HG03108 (cell line): Measurements from ENCODE around the gene LINGO4.

Source experiments
- ATAC-seq: cut with Tn5 transposase; IDR thresholded peaks from one replicate; pipeline ENCODE4 v1.9.1; 2021; ENCODE audit warnings: moderate library complexity; ENCODE audit not compliant: unreplicated experiment

Gene LINGO4

DNA sequence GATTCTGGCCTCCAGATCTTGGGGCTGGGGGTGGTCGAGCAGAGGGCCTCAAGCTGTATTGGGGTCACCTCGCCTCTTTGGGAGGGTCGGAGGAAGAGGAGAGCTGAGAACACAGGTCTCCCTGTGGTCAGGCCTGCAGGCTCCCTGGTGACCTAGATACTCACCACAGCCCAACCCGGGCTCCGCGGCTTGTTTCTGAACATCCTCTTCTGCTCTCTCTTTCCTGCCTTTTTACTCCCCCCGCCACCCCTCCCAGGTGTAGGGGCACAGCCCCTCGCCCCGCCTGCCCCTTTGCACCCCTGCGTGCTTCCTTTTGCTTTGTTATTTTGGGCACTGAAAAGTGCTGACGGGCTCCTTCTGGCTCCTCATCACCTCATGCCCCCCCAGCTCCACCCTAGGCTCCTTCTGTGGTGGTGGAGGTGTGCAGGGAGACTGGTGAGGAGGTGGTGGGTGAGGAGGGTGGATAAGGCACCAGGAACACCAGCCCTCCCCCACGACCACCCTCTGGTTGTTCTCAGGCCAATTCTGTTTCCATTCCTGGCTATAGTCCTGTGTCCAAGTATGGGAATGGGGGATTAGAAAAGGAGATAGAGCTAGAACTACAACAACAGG is 10.6 kb upstream of the LINGO4 start:
- ATAC-seq, result no peak

DNA sequence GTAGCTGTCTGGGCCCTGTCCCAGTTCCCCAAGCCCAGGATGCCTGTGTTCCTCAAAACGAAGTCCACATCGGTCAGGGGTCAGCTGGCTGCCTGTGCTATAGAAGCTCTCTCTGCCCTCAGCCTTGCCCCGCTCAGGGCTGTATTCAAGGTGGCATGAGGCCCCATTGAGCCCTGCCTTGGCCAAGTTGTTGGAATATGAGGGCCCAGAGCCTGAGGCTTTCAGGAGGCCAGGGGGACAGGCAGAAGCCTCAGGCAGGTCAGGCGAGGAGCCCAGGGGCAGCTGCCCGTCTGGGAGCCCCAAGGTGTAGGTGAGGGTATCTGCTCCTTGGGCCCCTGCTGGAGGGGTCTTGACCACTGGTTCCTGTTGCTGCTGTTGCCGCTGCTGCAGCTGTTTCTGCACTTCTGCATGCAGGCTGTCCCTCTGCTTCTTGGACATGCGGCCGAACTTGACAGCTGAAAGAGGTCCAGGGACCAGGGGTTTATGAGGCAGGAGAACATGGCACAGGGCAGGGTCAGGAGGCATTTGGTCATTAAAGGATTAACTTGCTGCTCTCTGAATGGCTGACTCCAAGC is 9.8 kb upstream of the LINGO4 start:
- no peak for ATAC-seq

DNA sequence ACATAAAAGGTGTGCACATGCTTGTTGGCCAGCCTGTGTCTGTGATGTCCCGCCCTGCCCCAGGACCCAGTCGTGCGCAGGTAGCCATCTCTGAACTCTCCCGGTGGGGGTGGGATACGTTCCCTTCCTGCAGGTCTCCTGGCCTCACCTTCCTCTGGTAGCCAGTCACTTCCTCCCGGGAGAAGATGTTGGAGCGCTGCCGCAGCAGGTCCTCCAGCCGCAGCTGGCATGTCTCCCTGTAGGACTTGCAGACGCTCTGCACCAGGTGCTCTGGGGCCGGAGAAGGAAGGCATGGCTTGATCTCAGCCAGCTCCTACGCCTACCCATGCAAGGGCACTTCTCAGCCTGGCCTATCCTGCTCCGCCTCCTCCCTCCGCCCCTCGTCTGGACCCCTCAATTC is 9.2 kb upstream of the LINGO4 start:
- ATAC-seq, result no peak

DNA sequence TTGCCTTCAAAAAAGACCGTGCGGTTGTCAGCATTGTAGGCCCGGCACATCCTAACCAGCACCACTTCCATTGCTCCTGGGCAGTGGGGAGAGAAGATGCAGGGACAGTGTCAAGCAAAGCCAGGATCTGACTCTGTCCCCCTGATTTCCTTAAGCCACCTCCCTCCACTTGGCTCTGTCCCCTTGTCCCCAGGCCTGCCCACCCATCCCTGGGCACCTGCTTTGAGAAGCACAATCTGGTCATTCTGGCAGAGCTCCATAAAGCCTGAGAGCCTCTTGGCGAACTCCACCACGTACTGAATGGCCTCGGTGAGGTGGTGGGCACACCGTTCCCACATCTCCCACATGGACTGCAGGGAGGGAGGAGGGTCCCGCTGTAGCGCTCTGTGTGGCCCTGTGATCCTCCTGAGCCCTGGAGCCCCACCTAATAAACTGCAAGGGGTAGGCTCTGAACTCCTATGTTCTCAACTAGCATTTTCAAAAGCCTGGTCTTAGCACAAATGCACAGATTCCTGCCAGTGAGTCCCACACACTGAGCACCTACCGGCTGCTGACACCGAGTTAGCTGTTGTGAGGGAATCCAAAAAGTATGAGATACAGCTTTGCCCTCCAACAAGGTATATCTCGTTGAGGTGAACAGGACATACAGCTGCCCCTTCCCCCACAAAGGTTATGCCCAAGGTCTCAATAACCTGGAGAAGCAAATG is 8.2 kb upstream of the LINGO4 start:
- ATAC-seq, result no peak

DNA sequence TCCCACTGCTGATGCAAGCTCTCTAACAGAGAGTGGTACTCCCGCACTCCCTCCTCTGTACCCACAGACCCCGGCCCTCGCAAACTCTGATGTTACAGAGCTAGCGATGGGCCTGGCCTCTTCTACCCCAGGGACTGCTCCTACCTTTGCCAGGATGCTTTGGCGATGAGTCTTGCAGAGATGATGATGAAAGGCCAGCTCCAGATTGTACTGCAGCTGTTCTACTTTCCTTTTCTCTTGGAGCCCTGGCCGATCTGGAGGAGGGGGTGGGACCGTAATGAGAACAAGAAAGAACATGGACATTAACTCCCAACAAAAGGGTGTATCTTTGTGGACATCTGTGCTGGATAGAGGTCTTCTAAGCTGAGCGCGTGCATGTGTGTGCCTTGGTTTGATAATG is 6.0 kb upstream of the LINGO4 start:
- no peak for ATAC-seq

DNA sequence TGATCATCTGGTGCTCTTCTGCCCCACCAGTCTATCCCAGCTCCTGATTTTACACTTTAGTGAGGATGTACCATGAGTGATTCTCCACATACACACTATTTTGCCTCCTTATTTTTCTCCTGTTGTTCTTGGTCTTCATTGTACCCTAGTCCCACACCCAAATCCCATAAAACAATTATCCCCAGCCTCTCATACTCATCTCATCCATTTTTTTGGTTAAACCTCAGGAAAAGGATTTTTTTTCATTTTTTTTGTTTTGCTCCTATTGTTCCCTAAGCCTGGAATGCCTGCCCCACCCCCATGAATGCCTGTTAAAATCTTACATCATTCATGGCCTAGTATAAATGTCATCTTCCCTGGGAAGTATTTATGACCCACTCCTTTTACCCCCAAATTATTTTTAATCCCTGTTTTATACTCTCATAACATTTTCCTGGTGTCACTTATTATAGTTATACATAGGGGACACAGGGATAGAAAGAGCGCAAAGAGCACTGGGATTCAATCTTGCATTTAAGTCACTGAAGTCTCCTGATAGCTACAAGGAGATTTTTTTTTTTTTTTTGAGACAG is 4.9 kb upstream of the LINGO4 start:
- ATAC-seq, result no peak

DNA sequence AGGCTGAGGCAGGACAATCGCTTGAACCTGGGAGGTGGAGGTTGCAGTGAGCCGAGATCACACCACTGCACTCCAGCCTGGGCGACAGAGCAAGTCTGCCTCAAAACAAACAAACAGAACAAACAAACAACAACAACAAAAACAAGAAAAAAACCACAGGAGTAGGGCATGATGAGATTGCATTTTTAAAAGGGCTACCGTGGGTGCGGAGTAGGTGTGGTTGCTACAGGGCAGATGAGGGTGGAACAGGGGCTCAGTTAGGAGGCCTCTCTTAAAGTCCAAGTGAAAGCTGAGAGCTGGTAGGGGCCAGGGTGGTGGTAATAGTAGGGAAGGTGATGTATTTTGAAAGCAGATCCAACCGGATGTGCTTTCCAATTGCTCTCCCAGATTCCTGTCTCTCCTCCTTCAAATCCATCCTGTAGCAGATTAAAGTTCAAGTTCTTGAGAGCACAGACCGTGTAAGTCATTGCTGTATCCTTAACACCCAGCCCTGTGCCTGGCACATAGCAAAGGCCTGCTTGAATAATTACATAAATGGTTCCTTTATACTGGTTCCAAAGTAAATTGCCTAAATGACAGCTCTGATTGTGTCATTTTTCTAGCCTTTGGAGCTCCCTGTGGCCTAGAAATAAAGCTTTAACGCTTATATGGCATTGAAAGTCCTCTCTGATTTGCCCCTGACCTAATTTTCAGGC is 4.2 kb upstream of the LINGO4 start:
- ATAC-seq, result no peak

DNA sequence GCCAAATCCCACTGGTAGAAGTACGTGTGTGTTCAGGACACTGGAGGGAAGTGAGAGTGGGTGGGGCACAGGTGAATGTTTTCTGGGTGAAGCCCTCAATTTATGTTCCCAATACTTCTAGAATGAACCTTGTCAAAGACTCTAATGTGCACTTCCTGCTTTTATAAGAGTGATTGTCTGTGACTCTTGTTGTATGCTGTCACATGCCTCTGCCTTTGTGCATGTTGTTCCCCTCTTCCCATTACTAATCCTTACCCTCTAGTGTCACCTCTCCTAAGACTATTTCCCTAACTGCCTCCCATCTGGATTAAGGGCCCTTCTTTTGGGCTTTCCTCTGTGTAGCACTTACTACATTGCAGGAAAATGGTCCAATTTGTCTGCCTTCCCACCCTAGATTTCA is 2.5 kb upstream of the LINGO4 start:
- ATAC-seq, result no peak

DNA sequence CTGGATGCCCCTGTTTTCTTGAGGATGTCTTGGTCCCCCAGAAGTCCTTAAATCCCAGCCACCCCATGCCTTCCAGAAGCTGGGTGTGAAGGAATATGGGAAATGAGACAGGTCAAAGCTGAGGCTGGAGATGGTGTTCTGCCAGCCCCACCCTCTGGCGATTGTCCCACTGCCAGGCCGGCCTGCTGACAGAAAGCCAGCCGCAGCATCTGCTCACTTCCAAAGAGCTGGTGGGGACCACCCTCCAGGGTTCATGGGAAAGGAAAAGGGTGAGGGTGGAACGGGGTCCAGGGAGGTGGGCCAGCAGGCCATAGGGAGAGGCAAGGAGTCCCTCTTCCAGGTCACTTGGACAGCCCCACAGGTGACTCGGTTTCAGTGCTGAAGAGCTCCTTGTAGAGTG is 1.9 kb upstream of the LINGO4 start:
- ATAC-seq, result no peak

DNA sequence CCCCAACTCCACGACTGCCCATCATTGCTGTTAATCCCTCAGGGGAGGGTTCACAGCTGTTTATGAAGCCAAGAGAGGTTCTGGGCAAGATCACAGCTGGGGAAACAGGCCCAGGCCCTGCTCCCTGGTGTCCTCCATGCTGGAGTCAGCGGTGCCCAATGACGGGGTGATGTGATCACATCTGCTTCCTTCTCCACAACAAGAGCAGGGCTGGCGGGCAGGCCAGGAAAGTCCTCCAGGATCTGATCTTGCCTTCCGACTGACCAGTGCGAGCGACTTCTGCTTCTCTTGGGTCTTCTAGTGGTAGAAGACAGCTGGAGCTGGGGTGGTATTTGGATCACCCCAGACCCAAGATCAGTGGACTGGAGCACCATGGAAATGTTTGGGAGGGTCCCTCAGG is 951 bp upstream of the LINGO4 start:
- no peak for ATAC-seq

DNA sequence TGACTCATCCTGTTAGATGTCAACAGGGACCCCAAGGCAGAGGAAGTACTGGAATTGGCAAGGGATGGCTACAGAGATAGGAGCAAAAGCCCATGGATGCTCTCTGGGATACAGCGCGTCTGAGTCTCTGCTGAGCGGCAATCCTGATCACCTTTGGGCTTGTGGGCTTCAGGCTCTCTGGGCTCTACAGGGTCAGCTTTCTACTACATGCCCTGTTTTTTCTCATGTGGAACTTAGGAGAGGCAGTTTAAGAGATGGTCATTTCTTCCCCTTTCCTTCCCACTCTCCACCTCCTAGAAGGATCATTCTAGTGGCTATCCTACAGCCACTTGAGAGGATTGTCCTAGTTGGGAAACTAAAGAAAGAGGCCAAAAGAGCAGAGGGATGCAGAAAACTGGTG is 1.3 kb downstream of the LINGO4 start:
- no peak for ATAC-seq

DNA sequence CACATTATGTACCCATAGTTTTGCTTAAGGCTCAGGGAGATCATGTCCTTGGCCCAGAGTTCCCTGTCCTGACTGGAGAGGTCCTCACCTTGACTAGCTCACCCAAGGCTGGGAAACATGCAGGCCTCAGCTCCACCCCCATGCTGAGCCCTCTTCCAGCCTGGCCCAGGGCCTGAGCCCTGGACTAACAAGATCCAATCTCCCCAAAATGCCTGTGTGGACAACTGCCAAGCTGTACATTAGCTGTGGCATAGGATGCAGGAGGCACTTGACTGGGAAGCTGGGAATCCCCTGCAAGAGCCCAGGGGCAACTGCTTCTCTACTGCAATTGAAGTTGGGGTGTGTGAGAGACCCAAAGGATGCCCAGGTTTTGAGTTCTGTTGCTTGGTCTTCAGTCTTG is 2.1 kb downstream of the LINGO4 start:
- no peak for ATAC-seq

DNA sequence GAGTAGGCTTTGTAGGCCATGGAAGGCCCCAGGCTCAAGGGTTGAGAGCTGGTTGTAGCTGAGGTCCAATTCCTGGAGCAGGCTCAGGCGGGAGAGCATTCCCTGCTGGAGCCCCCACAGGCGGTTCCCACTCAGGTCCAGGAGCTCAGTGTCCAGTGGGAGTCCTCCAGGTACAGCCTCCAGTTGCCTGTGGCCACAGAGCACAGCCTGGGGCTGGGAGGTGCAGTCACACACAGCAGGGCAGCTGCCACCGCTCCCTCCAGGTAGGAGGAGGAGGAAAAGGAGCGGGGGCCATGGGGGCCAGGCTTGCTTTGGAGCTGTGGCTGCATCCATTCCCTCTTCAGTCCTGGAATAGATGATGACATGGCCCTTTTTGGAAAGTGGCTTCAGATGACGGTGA is 2.8 kb downstream of the LINGO4 start:
- ATAC-seq, result no peak

DNA sequence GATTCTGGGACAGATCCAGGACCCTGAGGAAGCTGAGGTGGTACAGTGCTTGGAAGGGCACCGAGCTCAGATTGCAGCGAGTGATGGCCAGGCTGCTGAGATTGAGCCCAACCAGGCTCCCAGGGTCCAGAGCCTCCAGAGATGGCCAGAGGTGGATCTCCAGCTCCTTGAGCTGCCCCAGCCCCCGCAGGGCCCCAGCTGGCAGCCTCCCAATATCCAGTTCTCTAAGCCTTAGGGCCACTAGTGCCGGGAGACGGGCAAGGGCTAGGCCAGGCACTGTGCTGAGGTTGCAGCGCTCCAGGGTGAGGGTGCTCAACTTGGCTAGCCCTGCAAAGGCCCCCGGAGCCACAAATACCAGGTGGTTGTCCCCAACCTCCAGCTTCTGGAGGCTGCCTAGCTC is 3.4 kb downstream of the LINGO4 start:
- no peak for ATAC-seq

DNA sequence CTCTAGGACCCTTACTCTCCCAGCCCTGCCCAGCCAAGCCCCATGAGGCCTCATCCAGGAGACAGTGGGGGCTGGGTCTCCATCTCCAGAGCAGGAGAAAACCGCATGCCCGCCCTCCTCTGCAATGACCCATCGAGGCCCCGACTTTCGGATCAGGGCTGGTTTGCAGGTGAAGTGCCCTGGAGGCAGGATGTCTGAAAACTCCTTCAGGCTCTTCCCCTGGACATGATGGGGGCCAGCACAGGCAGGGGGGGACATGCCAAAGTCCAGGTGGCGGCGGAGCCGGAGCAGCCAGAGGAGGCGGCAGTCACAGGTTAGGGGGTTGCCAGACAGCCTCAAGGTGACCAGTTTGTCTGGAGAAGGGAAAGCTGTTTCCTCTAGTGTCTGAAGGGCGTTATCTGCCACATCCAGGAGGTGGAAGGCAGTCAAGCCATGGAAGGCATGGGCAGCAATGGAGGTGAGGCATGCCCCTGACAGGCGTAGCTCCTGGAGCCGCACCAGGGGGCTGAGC is 3.9 kb downstream of the LINGO4 start:
- no peak for ATAC-seq

DNA sequence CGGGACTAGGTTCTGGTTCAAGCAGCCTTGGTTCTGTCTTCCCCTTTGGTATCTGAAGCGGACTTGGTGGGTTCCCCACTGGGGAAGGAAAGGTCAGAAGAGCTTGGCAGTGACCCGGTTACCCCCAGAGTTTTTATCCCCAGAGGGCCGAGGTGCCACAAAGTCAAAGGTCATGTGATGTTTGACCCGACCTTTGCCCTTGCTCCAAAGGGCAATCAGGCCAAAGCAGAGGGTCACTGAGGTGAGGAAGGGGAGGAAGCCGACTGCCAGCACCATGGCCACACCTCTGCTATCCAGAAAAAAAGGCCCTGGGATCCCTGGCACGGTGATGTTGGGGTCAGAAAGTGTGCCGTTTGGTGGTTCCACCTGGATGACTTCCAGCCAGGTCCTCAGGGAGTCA is 4.4 kb downstream of the LINGO4 start:
- ATAC-seq, result no peak

DNA sequence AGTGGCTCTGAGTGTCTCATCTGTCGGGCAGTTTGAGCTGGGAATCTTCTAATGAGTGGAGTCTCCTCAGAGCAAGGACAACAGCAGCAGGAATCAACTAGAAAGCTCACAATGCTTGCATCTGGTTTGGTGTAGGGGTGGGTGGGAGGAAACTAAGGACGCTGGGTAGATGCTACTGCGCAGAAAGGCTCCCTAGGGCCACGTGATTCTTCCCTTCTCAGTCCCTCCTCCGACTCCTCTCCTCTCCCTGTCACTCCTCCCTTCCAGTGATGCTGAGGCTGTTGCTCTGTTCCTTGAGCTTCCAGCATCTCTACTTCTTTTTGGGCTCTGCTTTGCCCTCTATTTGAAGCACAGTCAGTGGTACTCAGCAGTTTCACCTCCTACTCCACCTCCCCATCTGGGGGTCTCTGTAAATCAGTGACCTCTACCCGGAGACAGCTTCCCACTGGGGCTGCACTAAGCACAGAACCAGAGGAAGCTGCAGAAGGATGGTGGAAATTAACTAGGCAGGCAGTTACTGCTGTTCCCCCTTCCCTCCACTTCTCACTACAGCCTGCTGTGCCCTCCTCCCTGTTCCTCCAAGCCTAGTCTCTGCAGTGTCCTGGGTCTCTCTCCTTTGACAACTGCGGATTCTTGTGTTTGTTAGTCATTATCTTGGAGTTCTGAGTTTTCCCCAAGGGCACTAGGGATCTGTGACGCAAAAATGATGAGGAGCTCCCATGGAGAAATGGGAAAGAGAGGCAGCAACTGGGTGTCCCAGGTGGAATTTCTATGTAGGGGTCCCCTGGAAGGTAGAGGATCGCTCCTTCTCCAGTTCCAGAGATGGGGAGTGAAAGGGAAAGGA is 5.8 kb downstream of the LINGO4 start:
- ATAC-seq, result no peak

DNA sequence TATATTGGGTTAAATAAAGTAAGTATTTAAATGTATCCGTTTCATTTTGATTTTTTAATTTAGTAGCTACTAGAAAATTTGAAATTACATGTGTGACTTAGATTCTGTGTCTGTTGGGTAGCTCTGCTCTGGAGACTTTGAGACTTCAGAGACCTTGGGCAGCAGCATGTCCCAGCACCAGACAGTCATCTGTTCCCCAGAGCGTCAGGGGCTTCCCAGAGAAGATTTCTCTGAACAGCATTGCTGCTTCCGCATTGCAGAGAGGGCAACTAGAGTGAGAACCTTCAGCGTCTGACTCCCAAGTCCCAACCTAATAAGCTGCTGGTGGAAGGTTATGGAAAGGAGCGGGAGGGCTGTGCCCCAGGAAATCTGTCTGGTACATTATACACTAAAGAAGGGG is 6.6 kb downstream of the LINGO4 start:
- no peak for ATAC-seq

DNA sequence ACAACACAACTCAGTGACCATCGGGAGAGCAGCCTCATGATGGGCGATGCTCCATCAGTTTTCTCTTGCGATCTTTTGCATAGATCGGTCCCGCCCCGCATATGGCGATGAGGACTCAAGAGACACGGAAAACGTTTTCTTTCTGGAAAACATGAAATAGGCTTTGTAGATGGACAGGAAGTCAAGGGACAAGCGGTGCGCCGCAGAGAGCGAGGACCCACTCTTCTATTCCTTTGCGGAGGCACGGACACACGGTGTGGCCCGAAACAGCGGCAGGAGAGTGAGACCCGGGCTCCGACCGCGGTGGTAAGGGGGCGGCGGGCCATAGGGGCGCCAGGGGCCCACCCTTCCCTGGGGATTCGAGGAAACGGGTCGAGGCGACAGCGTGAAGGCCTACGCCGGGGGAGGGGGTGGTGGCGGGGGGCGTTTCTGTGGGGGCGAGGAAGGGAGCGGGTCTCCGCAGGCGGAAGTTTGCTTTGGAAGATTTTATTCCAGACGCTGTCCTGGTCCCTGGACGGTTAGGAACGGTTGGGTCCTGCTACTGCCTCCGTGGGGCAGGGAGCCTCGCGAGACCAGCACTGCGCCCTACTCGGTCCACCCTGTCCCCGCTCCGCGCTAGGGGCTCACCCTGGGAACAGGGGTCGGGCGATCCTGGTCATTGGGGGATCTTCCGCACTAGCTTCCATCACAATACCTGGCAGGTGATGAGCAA is 14.1 kb downstream of the LINGO4 start:
- ATAC-seq, result no peak
